Neural progenitor cell (in vitro differentiated cells): ENCODE data around the gene FAF1. TPM values are rescaled to one million over a fixed set of nuclear protein-coding genes. Genes with fewer than 3 reads are reported as not detected.
"Not testable (repeated sequence)": the region's sequence is repeated elsewhere in the genome, so short reads cannot be mapped to it uniquely, and the experiment has no call there.

ENCODE experiments used
- DNase-seq: peaks from one replicate; pipeline ENCODE4 v3.0.0-alpha.2; 2016; ENCODE audit warnings: low spot score
- H2AFZ ChIP-seq: fragments of 200-600 bp; sonication (generic); replicated peaks from 2 replicates; pipeline ENCODE4 v1.6.1; 2016; ENCODE audit warnings: antibody characterized with exemption
- H3F3A ChIP-seq: fragments of 200-600 bp; sonication (generic); 2 replicates; pipeline ENCODE4 v1.6.1; 2016; ENCODE audit warnings: antibody characterized with exemption, low read depth
- H3K27ac ChIP-seq: fragments of 200-600 bp; sonication (generic); 2 replicates; pipeline ENCODE4 v1.5.1; 2016; ENCODE audit warnings: mild to moderate bottlenecking
- H3K27me3 ChIP-seq: fragments of 200-600 bp; sonication (generic); 2 replicates; pipeline ENCODE4 v1.6.1; 2016; ENCODE audit warnings: mild to moderate bottlenecking, moderate library complexity
- H3K36me3 ChIP-seq: fragments of 200-600 bp; sonication (generic); 2 replicates; pipeline ENCODE4 v1.5.1; 2016
- H3K4me1 ChIP-seq: fragments of 200-600 bp; sonication (generic); 2 replicates; pipeline ENCODE4 v1.6.1; 2016; ENCODE audit warnings: mixed run types
- H3K4me2 ChIP-seq: fragments of 200-600 bp; sonication (generic); 2 replicates; pipeline ENCODE4 v1.6.1; 2016
- H3K4me3 ChIP-seq: fragments of 200-600 bp; sonication (generic); 2 replicates; pipeline ENCODE4 v1.5.1; 2016
- H3K79me2 ChIP-seq: fragments of 200-600 bp; sonication (generic); 2 replicates; pipeline ENCODE4 v1.6.1; 2016; ENCODE audit warnings: low read depth
- H3K9ac ChIP-seq: fragments of 200-600 bp; sonication (generic); 2 replicates; pipeline ENCODE4 v1.6.1; 2016
- H3K9me3 ChIP-seq: fragments of 200-600 bp; sonication (generic); 2 replicates; pipeline ENCODE4 v1.5.1; 2016; ENCODE audit warnings: low read depth
- H4K20me1 ChIP-seq: fragments of 200-600 bp; sonication (generic); 2 replicates; pipeline ENCODE4 v1.6.1; 2016; ENCODE audit warnings: low read depth
- H3K27ac Mint-ChIP-seq: 3 replicates; pipeline ENCODE4 v1.8.0; 2021; ENCODE audit warnings: mixed read lengths
- H3K27me3 Mint-ChIP-seq: 2 replicates; pipeline ENCODE4 v1.8.0; 2022; ENCODE audit warnings: low read depth, mild to moderate bottlenecking, inconsistent platforms, moderate library complexity, mixed read lengths; ENCODE audit not compliant: insufficient read depth
- H3K36me3 Mint-ChIP-seq: 3 replicates; pipeline ENCODE4 v1.8.0; 2021; ENCODE audit warnings: mixed read lengths
- H3K4me1 Mint-ChIP-seq: 3 replicates; pipeline ENCODE4 v1.8.0; 2021; ENCODE audit warnings: mixed read lengths
- H3K4me3 Mint-ChIP-seq: 3 replicates; pipeline ENCODE4 v1.8.0; 2021; ENCODE audit warnings: mild to moderate bottlenecking, moderate library complexity, mixed read lengths
- H3K9me3 Mint-ChIP-seq: 3 replicates; pipeline ENCODE4 v1.8.0; 2020; ENCODE audit warnings: mixed read lengths
- CTCF ChIP-seq: fragments of 200-600 bp; sonication (generic); IDR thresholded peaks from 2 replicates; pipeline ENCODE4 v1.5.1; 2017; ENCODE audit warnings: antibody characterized with exemption, mild to moderate bottlenecking
- EZH2 ChIP-seq: fragments of 200-600 bp; sonication (generic); IDR thresholded peaks from 2 replicates; pipeline ENCODE4 v1.6.1; 2017; ENCODE audit warnings: antibody characterized with exemption, mild to moderate bottlenecking, moderate library complexity
- EZH2phosphoT487 ChIP-seq: fragments of 200-600 bp; sonication (generic); IDR thresholded peaks from 2 replicates; pipeline ENCODE4 v1.6.1; 2017; ENCODE audit warnings: antibody characterized with exemption
- total RNA-seq: library from RNA; depleted of rRNA; stranded (reverse); fragments of >200 nt; gene quantifications from 2 replicates; pipeline ENCODE4 v1.2.3, GENCODE V29; 2015; ENCODE audit warnings: low replicate concordance

The FAF1 gene
- total RNA-seq, 1 donor from 2014 or later = 103 TPM

- H2AFZ ChIP-seq = no peak overlapping the region
- H3K36me3 ChIP-seq = no peaks in the 10 kb centered on the region
- no peaks in the 10 kb centered on the region for H3K9me3 Mint-ChIP-seq
- no peaks in the 10 kb centered on the region for H3K79me2 ChIP-seq
- H3K27me3 ChIP-seq = no peaks in the 10 kb centered on the region
- no peak overlapping the region for H3K9ac ChIP-seq
- H3K27me3 Mint-ChIP-seq = no peaks in the 10 kb centered on the region
- H3K4me1 ChIP-seq = no peaks in the 10 kb centered on the region
- H3K4me3 Mint-ChIP-seq = no peak overlapping the region
- no peaks in the 10 kb centered on the region for H4K20me1 ChIP-seq
- no peak overlapping the region for H3K4me2 ChIP-seq
- no peak overlapping the region for H3K27ac ChIP-seq
- no peaks in the 10 kb centered on the region for H3K4me1 Mint-ChIP-seq
- no peak overlapping the region for H3K4me3 ChIP-seq
- H3K9me3 ChIP-seq = no peaks in the 10 kb centered on the region
- H3F3A ChIP-seq = no peaks in the 10 kb centered on the region
- no peak for DNase-seq
- H3K36me3 Mint-ChIP-seq = peaks cover 1% of the 10 kb centered on the region
- no peak for TF ChIP-seq CTCF
- TF ChIP-seq EZH2phosphoT487 = no peak
- no peak for TF ChIP-seq EZH2
- no peak overlapping the region for H3K27ac Mint-ChIP-seq
Measured at GRCh38 chr1:50739125-50739524, 220.9 kb downstream of the FAF1 start.

- no peaks in the 10 kb centered on the region for H3F3A ChIP-seq
- Mint-ChIP-seq H3K9me3 (no peaks in the 10 kb centered on the region), H3K27ac (no peak overlapping the region), H3K27me3 (no peaks in the 10 kb centered on the region), H3K4me3 (no peak overlapping the region), H3K36me3 (no peaks in the 10 kb centered on the region), H3K4me1 (no peaks in the 10 kb centered on the region)
- no peaks in the 10 kb centered on the region for H3K27me3 ChIP-seq
- H2AFZ ChIP-seq = no peak overlapping the region
- H4K20me1 ChIP-seq = no peaks in the 10 kb centered on the region
- TF ChIP-seq EZH2phosphoT487 (no peak), CTCF (peak; percentile 65), EZH2 (no peak)
- H3K9ac ChIP-seq = no peak overlapping the region
- no peak overlapping the region for H3K4me3 ChIP-seq
- no peaks in the 10 kb centered on the region for H3K36me3 ChIP-seq
- H3K79me2 ChIP-seq = no peaks in the 10 kb centered on the region
- H3K4me2 ChIP-seq = no peak overlapping the region
- H3K9me3 ChIP-seq = no peaks in the 10 kb centered on the region
- no peaks in the 10 kb centered on the region for H3K4me1 ChIP-seq
- no peak overlapping the region for H3K27ac ChIP-seq
- DNase-seq = peak; percentile 18
Measured at GRCh38 chr1:50735443-50735842, 224.6 kb downstream of the FAF1 start.

GRCh38 chr1:50727578-50727977 is 232.5 kb downstream of the FAF1 start:
- H3K27ac ChIP-seq, H4K20me1 ChIP-seq, H3K4me2 ChIP-seq, H3K9me3 ChIP-seq, H3K4me3 Mint-ChIP-seq, H3K79me2 ChIP-seq, DNase-seq, H3K27me3 Mint-ChIP-seq, H3K9ac ChIP-seq, H3F3A ChIP-seq, H3K27ac Mint-ChIP-seq, H3K4me1 Mint-ChIP-seq, H2AFZ ChIP-seq, H3K36me3 Mint-ChIP-seq, H3K4me3 ChIP-seq, H3K9me3 Mint-ChIP-seq, H3K4me1 ChIP-seq, H3K27me3 ChIP-seq, H3K36me3 ChIP-seq: not testable (repeated sequence)

GRCh38 chr1:50724626-50725286 is 235.3 kb downstream of the FAF1 start:
- no peaks in the 10 kb centered on the region for H3K27me3 ChIP-seq
- Mint-ChIP-seq H3K9me3 (no peaks in the 10 kb centered on the region), H3K27me3 (no peaks in the 10 kb centered on the region), H3K4me1 (no peaks in the 10 kb centered on the region), H3K36me3 (peaks cover 6% of the 10 kb centered on the region), H3K27ac (no peak overlapping the region), H3K4me3 (no peak overlapping the region)
- no peaks in the 10 kb centered on the region for H3K9me3 ChIP-seq
- no peak overlapping the region for H3K9ac ChIP-seq
- no peak overlapping the region for H2AFZ ChIP-seq
- no peak overlapping the region for H3K4me3 ChIP-seq
- no peak for DNase-seq
- no peak overlapping the region for H3K4me2 ChIP-seq
- H3F3A ChIP-seq = no peaks in the 10 kb centered on the region
- H3K27ac ChIP-seq = no peak overlapping the region
- H3K79me2 ChIP-seq = no peaks in the 10 kb centered on the region
- no peaks in the 10 kb centered on the region for H3K4me1 ChIP-seq
- TF ChIP-seq CTCF = no peak
- no peak for TF ChIP-seq EZH2
- no peak for TF ChIP-seq EZH2phosphoT487
- no peaks in the 10 kb centered on the region for H3K36me3 ChIP-seq
- no peaks in the 10 kb centered on the region for H4K20me1 ChIP-seq
